ENCODE measurements around the gene IFIT1B.

DNA sequence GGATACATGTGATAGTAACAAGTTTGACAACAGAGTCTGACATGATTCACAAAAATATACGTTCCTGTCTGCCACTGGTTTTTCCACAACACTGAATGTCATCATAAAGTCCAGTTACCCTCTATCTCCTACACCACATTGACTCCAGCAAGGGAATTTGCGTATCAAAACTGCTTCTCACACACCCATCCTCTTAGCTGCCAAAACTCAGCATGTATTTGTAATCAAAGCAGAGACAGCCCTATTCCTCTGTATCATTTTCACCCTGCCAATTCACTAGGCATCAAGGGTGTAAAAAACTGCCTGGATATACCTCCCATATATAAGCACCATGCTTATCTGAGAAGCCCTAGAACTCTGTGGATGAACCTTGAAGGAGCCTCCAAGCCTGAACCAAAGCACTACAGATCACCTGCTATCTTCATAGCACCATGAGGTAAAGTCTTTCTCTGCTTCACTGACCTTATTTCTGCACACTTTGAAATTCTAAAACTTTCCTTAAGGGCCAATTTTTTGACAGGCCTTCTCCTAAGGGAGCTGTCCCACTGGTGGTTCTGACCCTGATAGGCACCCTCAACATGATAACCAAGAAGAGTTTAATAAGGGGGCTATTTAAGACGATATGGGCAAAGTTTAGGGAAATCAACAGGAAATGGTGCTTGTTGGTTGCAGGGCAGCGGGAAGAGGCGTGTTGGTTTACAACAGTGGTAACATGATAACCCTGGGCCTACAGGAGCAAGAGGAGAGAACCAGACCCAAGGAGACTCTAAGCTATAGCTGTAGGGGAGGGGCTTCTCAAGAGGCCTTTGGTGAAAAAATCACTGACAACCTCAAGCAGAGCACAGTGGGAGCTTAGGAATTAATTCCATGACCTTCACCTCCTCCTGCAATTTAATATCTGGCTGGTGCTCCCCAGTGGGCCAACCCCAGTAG lies at the start of gene IFIT1B:
- no peak for TF ChIP-seq CTCF (IDR thresholded peaks at IDR 0.05 in 8 of 11, conservative IDR thresholded peaks at IDR 0.05 in 3 of 11)
- no peak for TF ChIP-seq POLR2A (IDR thresholded peaks at IDR 0.05)

Data from spleen (tissue), 7 donors.